ENCODE results near the gene DCAF5.

DNA sequence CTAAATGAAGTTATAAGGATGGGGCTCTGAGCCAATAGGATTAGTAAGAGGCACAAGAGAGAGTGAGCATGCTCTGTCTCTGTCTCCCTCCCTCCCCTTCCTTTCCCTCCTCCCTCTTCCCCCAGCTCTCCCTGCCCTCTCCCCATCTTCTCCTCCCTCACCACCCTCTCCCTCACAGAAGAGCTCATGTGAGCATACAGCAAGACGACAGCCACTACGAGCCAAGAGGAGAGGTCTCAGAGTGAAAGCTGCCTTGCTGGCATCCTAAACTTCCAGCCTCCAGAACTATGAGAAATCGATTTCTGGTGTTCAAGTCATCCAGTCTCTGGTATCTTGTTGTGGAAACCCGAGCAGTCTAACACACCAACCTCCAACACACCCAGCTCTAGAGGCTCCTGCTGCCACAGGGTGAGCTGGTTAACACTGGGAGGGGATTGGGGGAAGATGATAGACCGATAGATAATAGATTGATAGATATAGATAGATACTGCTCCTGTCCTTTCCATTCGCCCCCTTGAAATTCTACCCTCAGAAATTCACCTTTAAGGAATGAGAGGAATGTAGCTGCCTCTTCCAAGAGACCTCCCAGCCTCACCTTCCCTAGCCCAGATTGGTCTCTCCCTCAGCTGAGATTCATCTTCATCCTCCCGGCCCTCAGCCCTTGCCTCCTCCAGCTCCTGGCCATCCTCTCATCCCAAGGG is 148.0 kb downstream of the DCAF5 start:
- TF ChIP-seq, protein P1, sequence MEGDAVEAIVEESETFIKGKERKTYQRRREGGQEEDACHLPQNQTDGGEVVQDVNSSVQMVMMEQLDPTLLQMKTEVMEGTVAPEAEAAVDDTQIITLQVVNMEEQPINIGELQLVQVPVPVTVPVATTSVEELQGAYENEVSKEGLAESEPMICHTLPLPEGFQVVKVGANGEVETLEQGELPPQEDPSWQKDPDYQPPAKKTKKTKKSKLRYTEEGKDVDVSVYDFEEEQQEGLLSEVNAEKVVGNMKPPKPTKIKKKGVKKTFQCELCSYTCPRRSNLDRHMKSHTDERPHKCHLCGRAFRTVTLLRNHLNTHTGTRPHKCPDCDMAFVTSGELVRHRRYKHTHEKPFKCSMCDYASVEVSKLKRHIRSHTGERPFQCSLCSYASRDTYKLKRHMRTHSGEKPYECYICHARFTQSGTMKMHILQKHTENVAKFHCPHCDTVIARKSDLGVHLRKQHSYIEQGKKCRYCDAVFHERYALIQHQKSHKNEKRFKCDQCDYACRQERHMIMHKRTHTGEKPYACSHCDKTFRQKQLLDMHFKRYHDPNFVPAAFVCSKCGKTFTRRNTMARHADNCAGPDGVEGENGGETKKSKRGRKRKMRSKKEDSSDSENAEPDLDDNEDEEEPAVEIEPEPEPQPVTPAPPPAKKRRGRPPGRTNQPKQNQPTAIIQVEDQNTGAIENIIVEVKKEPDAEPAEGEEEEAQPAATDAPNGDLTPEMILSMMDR (IDR thresholded peaks at IDR 0.05), result no peak
- TF ChIP-seq POLR2A (IDR thresholded peaks at IDR 0.05), result no peak
